ENCODE measurements around the gene ITGAE. TPM values are rescaled to one million over a fixed set of nuclear protein-coding genes. Genes with fewer than 3 reads are reported as not detected.
A peak's percentile ranks its signal among the peaks of the same experiment; 100 is the strongest.

The ITGAE gene
- total RNA-seq, 1 donor = 37.1 TPM

DNA sequence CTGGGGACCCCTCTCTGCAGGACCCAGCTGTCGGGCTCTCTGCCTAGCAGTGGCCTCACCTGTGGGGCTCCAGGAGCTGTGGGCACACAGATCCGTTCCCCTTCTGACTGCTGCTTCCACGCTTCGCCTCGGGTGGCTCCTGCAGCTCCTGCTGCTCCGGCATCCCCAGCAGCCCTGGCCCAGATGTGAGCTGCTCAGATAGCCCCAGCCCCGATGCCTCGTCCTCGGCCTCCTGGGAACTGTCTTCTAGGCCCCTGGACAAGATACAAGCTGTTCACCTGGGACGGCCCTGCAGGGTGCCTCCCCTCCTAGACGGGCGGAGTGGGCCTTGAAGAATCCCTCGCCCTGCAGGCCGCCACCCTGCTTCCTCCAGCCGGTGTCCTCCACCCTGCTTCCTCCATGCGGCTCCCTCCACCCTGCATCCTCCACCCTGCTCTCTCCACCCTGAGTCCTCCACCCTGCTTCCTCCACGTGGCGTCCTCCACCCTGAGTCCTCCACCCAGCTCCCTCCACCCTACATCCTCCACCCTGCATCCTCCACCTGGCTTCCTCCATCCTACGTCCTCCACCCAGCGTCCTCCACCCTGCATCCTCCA lies 121.4 kb downstream of the ITGAE start:
- no peak overlapping the region for H3K4me3 ChIP-seq (ENCODE audit: low read depth, low read length)
- TF ChIP-seq, protein P1, sequence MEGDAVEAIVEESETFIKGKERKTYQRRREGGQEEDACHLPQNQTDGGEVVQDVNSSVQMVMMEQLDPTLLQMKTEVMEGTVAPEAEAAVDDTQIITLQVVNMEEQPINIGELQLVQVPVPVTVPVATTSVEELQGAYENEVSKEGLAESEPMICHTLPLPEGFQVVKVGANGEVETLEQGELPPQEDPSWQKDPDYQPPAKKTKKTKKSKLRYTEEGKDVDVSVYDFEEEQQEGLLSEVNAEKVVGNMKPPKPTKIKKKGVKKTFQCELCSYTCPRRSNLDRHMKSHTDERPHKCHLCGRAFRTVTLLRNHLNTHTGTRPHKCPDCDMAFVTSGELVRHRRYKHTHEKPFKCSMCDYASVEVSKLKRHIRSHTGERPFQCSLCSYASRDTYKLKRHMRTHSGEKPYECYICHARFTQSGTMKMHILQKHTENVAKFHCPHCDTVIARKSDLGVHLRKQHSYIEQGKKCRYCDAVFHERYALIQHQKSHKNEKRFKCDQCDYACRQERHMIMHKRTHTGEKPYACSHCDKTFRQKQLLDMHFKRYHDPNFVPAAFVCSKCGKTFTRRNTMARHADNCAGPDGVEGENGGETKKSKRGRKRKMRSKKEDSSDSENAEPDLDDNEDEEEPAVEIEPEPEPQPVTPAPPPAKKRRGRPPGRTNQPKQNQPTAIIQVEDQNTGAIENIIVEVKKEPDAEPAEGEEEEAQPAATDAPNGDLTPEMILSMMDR (IDR thresholded peaks at IDR 0.05; ENCODE audit: insufficient read depth, low read depth, low read length) = no peak
- DNase-seq (ENCODE audit: low read depth) = no peak

GRCh38 chr17:3678821-3679530 lies 122.0 kb downstream of the ITGAE start:
- TF ChIP-seq, protein P1 (IDR thresholded peaks at IDR 0.05; ENCODE audit: insufficient read depth, low read depth, low read length) = no peak
- no peak overlapping the region for H3K4me3 ChIP-seq (ENCODE audit: low read depth, low read length)
- no peak for DNase-seq (ENCODE audit: low read depth)

- no peak for DNase-seq (ENCODE audit: low read depth)
- no peak overlapping the region for H3K4me3 ChIP-seq (ENCODE audit: low read depth, low read length)
- TF ChIP-seq, protein P1 (IDR thresholded peaks at IDR 0.05; ENCODE audit: insufficient read depth, low read depth, low read length) = no peak
Measured at GRCh38 chr17:3678095-3678820, 122.7 kb downstream of the ITGAE start.

DNA sequence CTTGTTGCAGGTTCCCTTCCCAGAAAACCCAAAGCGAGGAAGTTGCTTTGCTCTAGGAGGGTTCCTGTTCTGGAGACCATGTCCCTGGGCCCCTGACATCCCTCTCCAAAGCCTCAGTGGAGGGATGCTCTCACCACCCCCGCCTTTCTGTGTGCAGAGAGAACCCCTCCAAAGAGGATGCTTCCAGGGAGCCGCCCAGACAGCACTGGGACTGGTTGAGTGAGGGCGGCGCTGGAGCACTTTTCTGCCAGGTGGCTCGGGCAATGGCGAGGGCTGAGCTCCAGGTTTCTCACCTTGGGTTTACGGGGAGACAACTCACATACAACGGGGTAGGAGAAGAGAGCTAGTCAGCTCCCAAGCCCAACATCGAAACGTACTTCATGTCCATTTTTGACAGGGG lies 125.1 kb downstream of the ITGAE start:
- DNase-seq (ENCODE audit: low read depth) = no peak
- TF ChIP-seq, protein P1 (IDR thresholded peaks at IDR 0.05; ENCODE audit: insufficient read depth, low read depth, low read length) = no peak
- H3K4me3 ChIP-seq (ENCODE audit: low read depth, low read length) = no peak overlapping the region

GRCh38 chr17:3672571-3672970 lies 128.4 kb downstream of the ITGAE start:
- TF ChIP-seq, protein P1 (IDR thresholded peaks at IDR 0.05; ENCODE audit: insufficient read depth, low read depth, low read length) = no peak
- DNase-seq (ENCODE audit: low read depth) = no peak
- H3K4me3 ChIP-seq (ENCODE audit: low read depth, low read length) = no peak overlapping the region

GRCh38 chr17:3669548-3669947 lies 131.4 kb downstream of the ITGAE start:
- peak overlapping the region; percentile 97 for H3K4me3 ChIP-seq (ENCODE audit: low read depth, low read length)
- DNase-seq (ENCODE audit: low read depth) = no peak
- TF ChIP-seq, protein P1 (IDR thresholded peaks at IDR 0.05; ENCODE audit: insufficient read depth, low read depth, low read length) = no peak
